ENCODE results near the gene C5orf58.

DNA sequence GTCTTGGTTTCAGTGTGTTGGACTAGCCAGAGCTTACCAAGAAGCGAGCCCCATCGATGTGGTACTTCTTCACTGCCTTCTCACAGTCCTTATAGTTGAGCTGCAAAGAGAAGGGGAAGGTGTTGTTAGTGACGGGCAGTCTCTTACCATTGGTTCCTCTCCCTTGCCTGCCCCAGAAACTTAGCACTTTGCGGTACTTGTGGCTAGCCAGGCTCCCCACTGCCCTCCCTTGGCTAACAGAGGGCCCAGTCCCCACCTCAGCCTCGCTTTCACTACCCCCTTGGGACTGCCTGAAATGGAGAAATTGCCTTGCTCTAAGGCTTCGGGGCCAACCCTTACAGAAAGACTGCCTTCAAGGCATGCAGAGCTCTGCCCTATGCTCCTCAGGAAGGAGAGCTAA is 60.5 kb downstream of the C5orf58 start:
- TF ChIP-seq, protein P1, sequence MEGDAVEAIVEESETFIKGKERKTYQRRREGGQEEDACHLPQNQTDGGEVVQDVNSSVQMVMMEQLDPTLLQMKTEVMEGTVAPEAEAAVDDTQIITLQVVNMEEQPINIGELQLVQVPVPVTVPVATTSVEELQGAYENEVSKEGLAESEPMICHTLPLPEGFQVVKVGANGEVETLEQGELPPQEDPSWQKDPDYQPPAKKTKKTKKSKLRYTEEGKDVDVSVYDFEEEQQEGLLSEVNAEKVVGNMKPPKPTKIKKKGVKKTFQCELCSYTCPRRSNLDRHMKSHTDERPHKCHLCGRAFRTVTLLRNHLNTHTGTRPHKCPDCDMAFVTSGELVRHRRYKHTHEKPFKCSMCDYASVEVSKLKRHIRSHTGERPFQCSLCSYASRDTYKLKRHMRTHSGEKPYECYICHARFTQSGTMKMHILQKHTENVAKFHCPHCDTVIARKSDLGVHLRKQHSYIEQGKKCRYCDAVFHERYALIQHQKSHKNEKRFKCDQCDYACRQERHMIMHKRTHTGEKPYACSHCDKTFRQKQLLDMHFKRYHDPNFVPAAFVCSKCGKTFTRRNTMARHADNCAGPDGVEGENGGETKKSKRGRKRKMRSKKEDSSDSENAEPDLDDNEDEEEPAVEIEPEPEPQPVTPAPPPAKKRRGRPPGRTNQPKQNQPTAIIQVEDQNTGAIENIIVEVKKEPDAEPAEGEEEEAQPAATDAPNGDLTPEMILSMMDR (IDR thresholded peaks at IDR 0.05), result no peak
- TF ChIP-seq EZH2phosphoT487 (IDR thresholded peaks at IDR 0.05), result no peak
- TF ChIP-seq EZH2 (IDR thresholded peaks at IDR 0.05), result no peak

Data from neural progenitor cell (in vitro differentiated cells).